ENCODE measurements around the gene RAPGEF5. TPM values are rescaled to one million over a fixed set of nuclear protein-coding genes. Genes with fewer than 3 reads are reported as not detected.

The RAPGEF5 gene
- total and polyA plus RNA-seq, 10 of the 15 experiments (the other 5 are each of a cell fraction or from before 2014, with no cell fraction given): 0.38 to 4.0 (median 1.6) TPM; not detected in 1

DNA sequence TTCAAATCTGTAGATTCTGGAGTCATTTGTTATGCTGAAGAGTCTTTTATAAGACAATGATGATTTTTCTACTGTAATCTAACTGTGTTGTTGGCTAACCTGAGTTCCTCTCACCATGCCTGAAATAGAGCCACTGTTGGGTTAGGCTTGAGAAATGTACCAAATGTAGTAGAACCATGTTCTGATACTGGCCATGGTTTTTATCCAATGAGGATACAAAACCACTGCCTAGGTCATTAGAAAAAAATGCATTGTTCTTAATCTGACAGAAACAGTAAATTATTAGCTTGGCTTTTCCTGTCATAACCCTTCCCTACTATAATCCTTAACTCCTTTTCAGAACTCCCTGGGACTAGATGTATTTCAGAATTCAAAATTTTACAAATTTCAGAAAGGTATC is 86.6 kb downstream of the RAPGEF5 start (continued):
- no peak for TF ChIP-seq HDGF (IDR thresholded peaks at IDR 0.05)
- TF ChIP-seq NR2C1 (IDR thresholded peaks at IDR 0.05): no peak
- TF ChIP-seq FOXM1 (IDR thresholded peaks at IDR 0.05; ENCODE audit: low read depth, low read length): no peak
- TF ChIP-seq BMI1 (IDR thresholded peaks at IDR 0.05; ENCODE audit: borderline replicate concordance): no peak

DNA sequence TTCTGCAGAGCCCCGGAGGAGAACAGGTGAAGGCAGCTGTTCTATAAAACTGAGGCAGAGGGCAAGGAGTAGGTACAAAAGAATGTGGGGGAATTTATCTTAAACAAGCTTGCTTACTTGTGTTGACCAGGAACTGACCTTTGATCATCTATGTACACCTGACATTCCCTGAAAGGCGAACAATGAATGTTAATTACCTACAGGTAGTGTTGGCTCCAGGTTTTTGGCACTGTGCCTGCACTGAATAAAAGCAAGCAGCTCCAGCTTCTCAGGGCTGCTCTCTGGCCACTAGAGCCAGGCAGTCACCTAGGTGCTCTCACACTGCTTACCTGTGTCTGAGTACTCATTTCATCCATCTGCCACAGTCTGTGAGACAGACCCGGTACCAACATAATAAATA is 87.0 kb downstream of the RAPGEF5 start:
- Histone ChIP-seq H3K9me3 (replicated peaks; ENCODE audit: control insufficient read depth, insufficient read depth, low read length) (no peaks in the 10 kb centered on the region), H3K36me3 (ENCODE audit: control insufficient read depth in 2 of 2, insufficient read depth in 2 of 2, low read length in 1 of 2) (no peaks in the 10 kb centered on the region), H3K4me1 (ENCODE audit: control insufficient read depth, insufficient read depth, low read length) (no peaks in the 10 kb centered on the region), H3K27ac (ENCODE audit: control insufficient read depth, insufficient read depth) (no peak overlapping the region), H4K20me1 (ENCODE audit: control insufficient read depth, insufficient read depth) (no peaks in the 10 kb centered on the region), H3K4me3 (no peak overlapping the region), H2AFZ (ENCODE audit: control insufficient read depth, low read depth, low read length) (no peak overlapping the region), H3K4me2 (ENCODE audit: control insufficient read depth, insufficient read depth) (no peak overlapping the region), H3K27me3 (replicated peaks in 1 of 2; ENCODE audit: control insufficient read depth in 2 of 2, insufficient read depth in 2 of 2, low read length in 1 of 2) (no peaks in the 10 kb centered on the region), H3K9ac (ENCODE audit: control insufficient read depth, insufficient read depth, low read length) (no peak overlapping the region), H3K79me2 (ENCODE audit: control insufficient read depth, insufficient read depth, low read length) (no peaks in the 10 kb centered on the region)
- DNase-seq (ENCODE audit: low read depth, low spot score) (no peak), ATAC-seq (no peak), FAIRE-seq (no peak)
- WGBS (ENCODE audit: insufficient coverage, insufficient replicate concordance, low lambda C conversion rate, missing lambda C conversion rate): 45% methylated on average over 3 of the region's 3 CpGs
- ChIA-PET SMC1A (ENCODE audit: uncharacterized antibody, unreplicated experiment) (interaction anchor here (1.6 kb wide), 1 partner anchor 18 kb away, joined by 3 read pairs; no protein-coding TSS in a partner anchor), RAD21 (ENCODE audit: unreplicated experiment) (no interaction called here), CTCF (interaction anchor here (0.6 to 1.1 kb wide), 3 partner anchors 13 to 182 kb away, joined by 3 to 5 read pairs (median 3); no protein-coding TSS in a partner anchor), POLR2A (interaction anchor here (1.5 kb wide), 1 partner anchor 13 kb away, joined by 3 read pairs; no protein-coding TSS in a partner anchor)
- BruUV-seq (replicated peaks): no TSS peak
- intact Hi-C loops (cut with micrococcal nuclease; ENCODE audit: unreplicated experiment): no loop called here
- in situ Hi-C loops (cut with MboI): no loop called here
- no peak for TF ChIP-seq E2F4 (IDR thresholded peaks at IDR 0.05; ENCODE audit: low read depth, low read length)
- TF ChIP-seq FOXM1 (IDR thresholded peaks at IDR 0.05; ENCODE audit: low read depth, low read length): no peak
- no peak for TF ChIP-seq ZNF24 (IDR thresholded peaks at IDR 0.05)
- no peak for TF ChIP-seq STAT3 (IDR thresholded peaks at IDR 0.05; ENCODE audit: low read depth, low read length)
- no peak for TF ChIP-seq ASH2L (IDR thresholded peaks at IDR 0.05; ENCODE audit: borderline replicate concordance, low read depth)
- no peak for TF ChIP-seq CBX3 (IDR thresholded peaks at IDR 0.05; ENCODE audit: borderline replicate concordance, low read depth)

Measured in GM12878 (cell line).